Measurements from ENCODE around the gene LEMD3. TPM values are rescaled to one million over a fixed set of nuclear protein-coding genes. Genes with fewer than 3 reads are reported as not detected.

The LEMD3 gene
- polyA plus RNA-seq, 3 donors: 34.6 to 43.5 (median 40.2) TPM

- no peak for DNase-seq (ENCODE audit: extremely low read depth in 1 of 11, low read depth in 9 of 11, low spot score in 4 of 11)
These were observed 26.1 kb downstream of the LEMD3 start for GRCh38 chr12:65195387-65196055.

DNA sequence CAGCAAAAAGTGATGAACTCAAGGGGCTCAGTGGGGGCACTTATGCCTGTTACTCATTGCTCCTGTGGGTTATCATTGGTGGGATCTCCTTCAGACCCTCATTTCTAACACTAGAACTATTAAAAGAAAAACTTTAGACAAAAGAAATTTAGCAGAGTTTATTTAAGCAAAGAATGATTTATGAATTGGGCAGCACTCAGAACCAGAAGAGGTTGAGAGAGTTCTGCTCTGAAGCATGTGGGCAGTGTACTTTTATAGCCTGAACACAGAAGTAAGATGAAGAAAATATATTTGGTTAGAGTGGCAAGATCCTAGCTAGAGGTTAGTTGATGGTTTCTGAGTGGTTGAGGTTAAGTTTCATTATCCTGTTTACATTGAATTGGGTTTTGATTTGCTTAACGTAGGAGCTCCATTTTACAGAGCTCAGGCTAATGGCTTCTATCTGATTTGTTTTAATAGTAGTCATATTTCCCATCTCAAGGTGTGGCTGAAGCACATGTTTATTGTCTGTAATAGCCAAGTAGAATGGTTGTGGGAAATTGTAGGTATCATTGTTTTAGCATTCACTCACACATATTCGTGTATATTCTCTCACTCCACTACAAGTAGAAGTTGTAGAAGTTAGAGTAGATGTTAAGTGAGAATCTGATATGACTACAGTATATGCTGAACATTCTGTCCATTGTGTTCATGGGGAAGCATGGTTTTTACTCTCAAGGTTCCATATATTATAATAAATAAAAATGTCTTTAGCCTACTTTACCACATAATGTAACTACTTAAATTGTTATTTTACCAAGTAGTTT lies 27.6 kb downstream of the LEMD3 start:
- DNase-seq (ENCODE audit: extremely low read depth in 1 of 11, low read depth in 9 of 11, low spot score in 4 of 11): no peak

GRCh38 chr12:65199604-65200003 lies 30.2 kb downstream of the LEMD3 start:
- DNase-seq (ENCODE audit: extremely low read depth in 1 of 11, low read depth in 9 of 11, low spot score in 4 of 11): no peak

GRCh38 chr12:65200007-65200665 lies 30.8 kb downstream of the LEMD3 start:
- no peak for DNase-seq (ENCODE audit: extremely low read depth in 1 of 11, low read depth in 9 of 11, low spot score in 4 of 11)

- DNase-seq (ENCODE audit: extremely low read depth in 1 of 11, low read depth in 9 of 11, low spot score in 4 of 11): no peak
These were observed 34.0 kb downstream of the LEMD3 start for GRCh38 chr12:65203376-65203775.

DNA sequence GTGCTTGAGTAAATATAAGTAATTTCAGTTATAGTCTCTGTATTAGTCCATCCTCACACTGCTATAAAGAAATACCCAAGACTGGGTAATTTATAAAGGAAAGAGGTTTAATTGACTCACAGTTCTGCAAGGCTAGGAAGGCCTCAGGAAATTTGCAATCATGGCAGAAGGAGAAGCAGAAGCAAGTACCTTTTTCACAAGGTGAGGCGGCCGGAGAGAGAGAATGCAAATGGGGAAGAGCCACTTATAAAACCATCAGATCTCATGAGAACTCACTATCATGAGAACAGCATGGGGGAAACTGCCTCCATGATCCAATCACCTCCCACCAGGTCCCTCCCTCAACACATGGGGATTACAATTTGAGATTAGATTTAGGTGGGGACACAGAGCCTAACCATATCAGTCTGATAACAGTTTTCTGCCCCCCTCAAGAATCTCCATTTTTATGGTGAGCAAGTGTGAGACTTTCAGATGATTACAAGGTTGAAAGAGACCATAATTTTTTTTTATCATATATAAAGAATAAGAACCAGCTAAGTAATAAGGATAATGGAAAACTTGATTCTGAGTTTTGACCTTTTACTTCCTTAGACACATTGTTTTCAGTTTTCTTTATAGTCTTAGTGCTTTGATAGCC lies 35.6 kb downstream of the LEMD3 start:
- DNase-seq (ENCODE audit: extremely low read depth in 1 of 11, low read depth in 9 of 11, low spot score in 4 of 11): no peak

- no peak for DNase-seq (ENCODE audit: extremely low read depth in 1 of 11, low read depth in 9 of 11, low spot score in 4 of 11)
These were observed 36.5 kb downstream of the LEMD3 start for GRCh38 chr12:65205886-65206285.

DNA sequence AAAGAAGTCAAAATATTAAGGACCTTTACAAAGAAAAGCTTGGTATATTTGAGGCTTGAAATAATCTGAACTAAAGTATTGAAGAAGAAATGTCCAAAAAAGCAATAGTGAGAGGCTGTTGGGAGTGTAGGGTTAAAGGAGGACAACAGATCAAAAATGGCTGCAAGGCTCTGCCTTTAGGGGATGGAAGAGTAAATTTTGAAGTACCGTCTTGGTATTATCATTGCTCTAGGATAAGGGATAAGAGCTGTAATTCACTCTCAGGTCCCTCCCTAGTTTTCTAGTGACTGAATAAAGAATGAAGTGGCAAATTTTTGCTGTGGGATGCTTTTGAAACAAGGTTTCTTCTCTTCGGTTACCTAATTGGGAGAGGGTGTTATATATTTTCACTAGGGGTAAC lies 38.7 kb downstream of the LEMD3 start:
- no peak for DNase-seq (ENCODE audit: extremely low read depth in 1 of 11, low read depth in 9 of 11, low spot score in 4 of 11)

- DNase-seq (ENCODE audit: extremely low read depth in 1 of 11, low read depth in 9 of 11, low spot score in 4 of 11): no peak
These were observed 39.7 kb downstream of the LEMD3 start for GRCh38 chr12:65208964-65209654.

DNA sequence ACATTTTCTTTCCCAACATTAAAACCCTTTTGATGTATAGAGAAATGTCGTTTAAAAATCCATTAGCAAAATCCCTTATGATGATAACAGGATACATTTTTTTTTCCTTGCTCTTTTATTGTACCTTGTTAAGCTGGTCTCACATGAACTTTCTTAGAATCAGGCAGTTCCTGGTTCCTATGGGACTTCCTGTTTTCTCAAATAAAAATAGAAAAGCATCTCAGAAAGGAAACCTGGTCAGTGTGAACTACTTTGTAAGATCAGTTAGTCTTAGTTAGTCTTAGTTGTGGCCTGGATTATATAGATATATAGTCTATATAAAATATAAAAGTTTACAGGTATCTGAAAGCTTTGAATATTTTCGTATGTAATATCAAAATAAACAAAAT lies 40.3 kb downstream of the LEMD3 start:
- no peak for DNase-seq (ENCODE audit: extremely low read depth in 1 of 11, low read depth in 9 of 11, low spot score in 4 of 11)

DNA sequence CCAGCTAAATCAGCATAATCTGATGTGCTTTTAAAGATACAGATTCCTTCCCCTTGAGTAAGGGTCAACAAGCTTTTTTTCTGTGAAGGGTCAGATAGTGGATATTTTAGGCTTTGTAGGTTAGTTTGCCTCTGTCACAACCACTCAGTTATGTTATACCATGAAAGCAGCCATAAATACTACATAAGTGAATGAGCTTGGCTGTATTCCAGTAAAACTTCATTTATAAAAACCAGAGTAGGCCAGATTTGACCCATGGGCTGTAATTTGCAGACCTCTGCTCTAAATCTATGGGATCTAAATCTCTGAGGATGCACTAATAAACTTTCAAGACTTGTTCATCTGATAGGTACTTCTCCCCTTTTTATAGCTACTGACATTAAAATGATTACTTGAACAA lies 47.7 kb downstream of the LEMD3 start:
- DNase-seq (ENCODE audit: extremely low read depth in 1 of 11, low read depth in 9 of 11, low spot score in 4 of 11): no peak

- no peak for DNase-seq (ENCODE audit: extremely low read depth in 1 of 11, low read depth in 9 of 11, low spot score in 4 of 11)
These were observed 51.4 kb downstream of the LEMD3 start for GRCh38 chr12:65220761-65221160.

GRCh38 chr12:65229441-65229840 lies 60.1 kb downstream of the LEMD3 start:
- DNase-seq (ENCODE audit: extremely low read depth in 1 of 11, low read depth in 9 of 11, low spot score in 4 of 11): no peak

GRCh38 chr12:65232476-65233077 lies 63.2 kb downstream of the LEMD3 start:
- no peak for DNase-seq (ENCODE audit: extremely low read depth in 1 of 11, low read depth in 9 of 11, low spot score in 4 of 11)

DNA sequence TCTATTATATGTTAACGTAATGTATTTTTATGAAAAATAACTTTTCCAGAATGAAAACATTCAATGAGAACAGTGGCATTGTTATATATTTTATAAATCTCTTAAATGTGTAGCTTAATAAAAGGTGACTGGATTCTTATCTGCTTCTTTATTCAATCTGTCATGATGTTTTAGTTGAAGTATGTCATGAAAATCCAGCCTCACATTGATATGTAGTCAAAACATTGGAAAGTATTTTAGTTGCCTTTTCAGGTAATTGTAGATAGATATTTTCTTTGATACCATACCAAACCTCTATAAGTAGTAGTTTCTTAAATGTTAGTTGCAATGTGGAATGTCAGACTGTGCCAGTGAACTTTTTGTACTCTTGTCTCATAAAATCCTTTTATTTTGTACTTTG lies 67.8 kb downstream of the LEMD3 start:
- DNase-seq (ENCODE audit: extremely low read depth in 1 of 11, low read depth in 9 of 11, low spot score in 4 of 11): no peak

GRCh38 chr12:65238609-65239008 lies 69.2 kb downstream of the LEMD3 start:
- no peak for DNase-seq (ENCODE audit: extremely low read depth in 1 of 11, low read depth in 9 of 11, low spot score in 4 of 11)

DNA sequence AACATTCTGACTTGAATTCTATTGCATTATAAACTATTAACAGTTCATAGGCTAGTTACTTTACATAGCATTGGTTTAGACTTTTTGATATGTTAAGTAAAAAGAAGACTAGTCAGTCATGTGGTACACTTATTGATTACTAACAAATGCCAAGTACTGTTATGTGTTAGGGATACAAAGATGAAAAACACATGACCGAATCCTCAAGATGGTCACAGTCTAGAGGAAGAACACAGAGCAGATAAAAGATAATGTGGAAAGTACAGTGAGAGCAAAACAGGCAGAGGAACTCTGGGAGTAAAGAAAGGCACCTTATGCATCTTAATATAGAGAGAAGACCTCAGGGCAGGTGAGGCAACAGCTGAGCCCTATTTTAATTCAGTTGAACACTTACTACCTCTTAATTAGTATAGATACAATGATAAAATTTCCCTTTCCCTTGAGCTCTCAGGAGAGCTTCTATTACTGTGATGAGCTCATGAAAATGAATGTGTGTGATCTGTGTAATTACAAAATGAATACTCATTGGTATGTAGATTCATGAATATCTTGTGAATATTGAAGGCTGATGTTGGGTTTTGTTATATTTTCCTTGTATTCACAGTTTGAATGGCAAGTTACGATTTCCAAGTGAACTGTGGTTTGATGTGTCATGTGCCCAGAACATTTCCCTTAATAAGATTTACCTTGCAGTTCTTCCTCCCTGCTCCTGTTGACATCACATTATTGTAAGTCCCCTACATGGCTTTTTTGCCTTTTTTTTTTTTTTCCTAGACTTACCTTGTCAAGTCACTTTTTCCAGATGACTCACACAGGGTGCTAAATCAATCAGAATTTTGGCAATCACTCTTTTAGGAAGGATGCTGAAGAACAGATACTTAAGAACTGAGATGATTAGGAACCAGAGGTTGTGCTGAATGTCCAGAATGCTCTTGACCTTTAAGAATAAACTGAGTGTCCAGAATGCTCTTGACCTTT lies 79.6 kb downstream of the LEMD3 start:
- DNase-seq (ENCODE audit: extremely low read depth in 1 of 11, low read depth in 9 of 11, low spot score in 4 of 11): no peak

DNA sequence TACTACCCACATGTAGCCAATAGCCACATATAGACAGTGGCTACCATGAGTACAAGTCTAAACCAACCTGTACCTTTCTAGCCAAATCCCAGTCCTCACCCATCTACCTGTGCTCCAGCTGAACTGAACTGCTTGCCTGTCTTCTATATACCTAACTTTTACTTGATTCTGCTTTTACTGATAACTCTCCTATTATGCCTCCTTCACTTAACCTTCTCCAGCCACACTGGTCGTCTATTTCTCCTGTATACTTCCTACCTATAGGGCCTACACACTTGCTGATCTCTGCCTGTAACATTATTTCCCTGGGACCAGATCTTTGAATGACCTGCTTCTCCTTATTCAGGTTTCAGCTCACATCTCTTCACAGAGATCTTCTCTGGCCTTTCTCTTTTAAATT lies 83.1 kb downstream of the LEMD3 start:
- DNase-seq (ENCODE audit: extremely low read depth in 1 of 11, low read depth in 9 of 11, low spot score in 4 of 11): no peak
